ENCODE results near the gene RAPGEF6.

- TF ChIP-seq CTCF (IDR thresholded peaks at IDR 0.05) (no peak), POLR2A (IDR thresholded peaks at IDR 0.05) (no peak)
Observed at GRCh38 chr5:131644370-131644769, 9.3 kb upstream of the RAPGEF6 start.

Measured in adrenal gland (tissue), 5 donors.